Stimulated activated CD4-positive, alpha-beta T cell treated with anti-CD3 and anti-CD28 coated beads, Interleukin-4, amount 100 ng/mL, for 24 hours (primary cell): ENCODE results near the gene UBA5.

Experiments used
- DNase-seq: peaks from one replicate; pipeline ENCODE4 v3.0.0-alpha.2; 2020

The UBA5 gene

GRCh38 chr3:132722165-132723023, 62.3 kb downstream of the UBA5 start, which contains the start of gene NPHP3:
Gene NPHP3, minus strand, starts transcription at chr3:132722409. Its CDS starts 54 bp downstream, at chr3:132722355.
- peak; percentile 95 for DNase-seq

GRCh38 chr3:132723024-132723950, 63.2 kb downstream of the UBA5 start:
- DNase-seq, result no peak

GRCh38 chr3:132726341-132726823, 66.3 kb downstream of the UBA5 start:
- no peak for DNase-seq
